Tibial nerve (tissue), 3 donors: Measurements from ENCODE around the gene PHYHIPL.

Source experiments
- POLR2A ChIP-seq, 2 donors: fragments of 450-650 bp; IDR thresholded peaks; one replicate each; pipeline ENCODE4 v1.6.1; 2017; ENCODE audit warnings: antibody characterized with exemption in 2 of 2, mild to moderate bottlenecking in 2 of 2, moderate library complexity in 2 of 2
- TF ChIP-seq, protein P1 (sequence below), 5 experiments: fragments of 200-600 bp in 3 of 5; fragments of 450-650 bp in 2 of 5; sonication (generic) in 3 of 5; IDR thresholded peaks; one replicate each; pipeline ENCODE4 v1.5.1; 2016 to 2019; ENCODE audit warnings: antibody characterized with exemption in 5 of 5, mild to moderate bottlenecking in 3 of 5, moderate library complexity in 2 of 5

GRCh38 chr10:59279991-59280505 lies 103.6 kb downstream of the PHYHIPL start:
- TF ChIP-seq POLR2A (IDR thresholded peaks at IDR 0.05) = no peak
- TF ChIP-seq, protein P1, sequence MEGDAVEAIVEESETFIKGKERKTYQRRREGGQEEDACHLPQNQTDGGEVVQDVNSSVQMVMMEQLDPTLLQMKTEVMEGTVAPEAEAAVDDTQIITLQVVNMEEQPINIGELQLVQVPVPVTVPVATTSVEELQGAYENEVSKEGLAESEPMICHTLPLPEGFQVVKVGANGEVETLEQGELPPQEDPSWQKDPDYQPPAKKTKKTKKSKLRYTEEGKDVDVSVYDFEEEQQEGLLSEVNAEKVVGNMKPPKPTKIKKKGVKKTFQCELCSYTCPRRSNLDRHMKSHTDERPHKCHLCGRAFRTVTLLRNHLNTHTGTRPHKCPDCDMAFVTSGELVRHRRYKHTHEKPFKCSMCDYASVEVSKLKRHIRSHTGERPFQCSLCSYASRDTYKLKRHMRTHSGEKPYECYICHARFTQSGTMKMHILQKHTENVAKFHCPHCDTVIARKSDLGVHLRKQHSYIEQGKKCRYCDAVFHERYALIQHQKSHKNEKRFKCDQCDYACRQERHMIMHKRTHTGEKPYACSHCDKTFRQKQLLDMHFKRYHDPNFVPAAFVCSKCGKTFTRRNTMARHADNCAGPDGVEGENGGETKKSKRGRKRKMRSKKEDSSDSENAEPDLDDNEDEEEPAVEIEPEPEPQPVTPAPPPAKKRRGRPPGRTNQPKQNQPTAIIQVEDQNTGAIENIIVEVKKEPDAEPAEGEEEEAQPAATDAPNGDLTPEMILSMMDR (IDR thresholded peaks at IDR 0.05) = no peak
